HepG2 (cell line): Measurements from ENCODE around the gene ZNF771. TPM values are rescaled to one million over a fixed set of nuclear protein-coding genes. Genes with fewer than 3 reads are reported as not detected.

Experiments
- ARID3A ChIP-seq: IDR thresholded peaks from 2 replicates; pipeline ENCODE4 v1.6.1; 2012; ENCODE audit warnings: low read depth, low read length, improper control_type of control experiment
- ARNTL ChIP-seq: sonication (generic); formaldehyde crosslinking; IDR thresholded peaks from 2 replicates; pipeline ENCODE4 v1.4.0; 2020; ENCODE audit warnings: mild to moderate bottlenecking, missing genetic modification reagents
- EEA1 ChIP-seq: sonication (generic); formaldehyde crosslinking; IDR thresholded peaks from 2 replicates; pipeline ENCODE4 v1.5.1; 2020; ENCODE audit warnings: mild to moderate bottlenecking, missing genetic modification reagents, borderline replicate concordance
- HNRNPL ChIP-seq: fragments of 200-400 bp; formaldehyde crosslinking; IDR thresholded peaks from 2 replicates; pipeline ENCODE4 v1.6.1; 2017; ENCODE audit warnings: mild to moderate bottlenecking, low read depth, low read length
- NFYC ChIP-seq: IDR thresholded peaks from 2 replicates; pipeline ENCODE4 v1.6.1; 2016; ENCODE audit warnings: missing genetic modification reagents, missing compliant biosample characterization
- NPAS2 ChIP-seq: sonication (generic); formaldehyde crosslinking; IDR thresholded peaks from 2 replicates; pipeline ENCODE4 v1.8.0; 2022; ENCODE audit warnings: mild to moderate bottlenecking, missing genetic modification reagents, borderline replicate concordance
- PATZ1 ChIP-seq: sonication (generic); formaldehyde crosslinking; IDR thresholded peaks from 2 replicates; pipeline ENCODE4 v1.4.0; 2020; ENCODE audit warnings: missing genetic modification reagents
- PAXIP1 ChIP-seq: sonication (generic); formaldehyde crosslinking; conservative IDR thresholded peaks from 2 replicates; pipeline ENCODE4 v1.4.0; 2020; ENCODE audit warnings: mild to moderate bottlenecking, missing genetic modification reagents, moderate library complexity
- RARG ChIP-seq: sonication (generic); formaldehyde crosslinking; IDR thresholded peaks from 2 replicates; pipeline ENCODE4 v1.4.0; 2020; ENCODE audit warnings: low read depth, mild to moderate bottlenecking, missing genetic modification reagents
- RNF2 ChIP-seq: fragments of 450-650 bp; conservative IDR thresholded peaks from 2 replicates; pipeline ENCODE4 v1.6.1; 2016; ENCODE audit warnings: low read depth
- TRIM24 ChIP-seq: sonication (generic); formaldehyde crosslinking; IDR thresholded peaks from 2 replicates; pipeline ENCODE4 v1.8.0; 2022; ENCODE audit warnings: mild to moderate bottlenecking, missing genetic modification reagents
- ZNF362 ChIP-seq: sonication (generic); formaldehyde crosslinking; IDR thresholded peaks from 2 replicates; pipeline ENCODE4 v1.4.0; 2020; ENCODE audit warnings: missing genetic modification reagents, mild to moderate bottlenecking, borderline replicate concordance
- ZNF501 ChIP-seq: sonication (generic); formaldehyde crosslinking; IDR thresholded peaks from 2 replicates; pipeline ENCODE4 v1.5.1; 2020; ENCODE audit warnings: mild to moderate bottlenecking, moderate library complexity, missing genetic modification reagents
- ZNF557 ChIP-seq: sonication (generic); formaldehyde crosslinking; IDR thresholded peaks from 2 replicates; pipeline ENCODE4 v1.4.0; 2020; ENCODE audit warnings: missing genetic modification reagents
- ZNF619 ChIP-seq: sonication (generic); formaldehyde crosslinking; IDR thresholded peaks from 2 replicates; pipeline ENCODE4 v1.4.0; 2020; ENCODE audit warnings: mild to moderate bottlenecking, missing genetic modification reagents
- ZNF850 ChIP-seq: sonication (generic); formaldehyde crosslinking; conservative IDR thresholded peaks from 2 replicates; pipeline ENCODE4 v1.9.0; 2021; ENCODE audit warnings: mild to moderate bottlenecking, missing genetic modification reagents
- ZXDC ChIP-seq: sonication (generic); formaldehyde crosslinking; IDR thresholded peaks from 2 replicates; pipeline ENCODE4 v1.5.0; 2020; ENCODE audit warnings: mild to moderate bottlenecking, missing genetic modification reagents
- polyA plus RNA-seq, 8 experiments: library from polyadenylated mRNA; depleted of rRNA in 3 of 8; stranded (reverse) in 7 of 8; unstranded in 1 of 8; fragments of >200 nt; fragmentation: Illumina TruSeq in 4 of 8; extraction: Trizol in 4 of 8; gene quantifications; 2 replicates each; pipeline versions ENCODE4 v1.2.1 to v1.2.3, GENCODE V29; 2011 to 2016; ENCODE audit warnings: low read depth in 4 of 8, missing spikeins in 1 of 8, mixed read lengths in 1 of 8; ENCODE audit not compliant: insufficient read depth in 1 of 8
- total RNA-seq, 5 experiments: library from RNA; depleted of rRNA; stranded (reverse); fragments of >200 nt; fragmentation: Illumina TruSeq; extraction: Trizol; gene quantifications; 2 replicates each; pipeline ENCODE4 v1.2.3, GENCODE V29; 2016; ENCODE audit warnings: low read depth in 1 of 5

The ZNF771 gene
- total and polyA plus RNA-seq, 2 of the 13 experiments (the other 11 are each of a cell fraction or from before 2014, with no cell fraction given) = 5.0 to 11.8 TPM

GRCh38 chr16:30430428-30430970 is 23.1 kb downstream of the ZNF771 start (continued):
- TF ChIP-seq HNRNPL = no peak
- TF ChIP-seq ZNF501 = peak; percentile 69
- TF ChIP-seq TRIM24 = no peak
- no peak; the same call in 1 of the 2 replicates for TF ChIP-seq PATZ1 (CRISPR knock-in tag)
- 0 out of 2 replicates have a peak, but pooled peaks have one; percentile 75 for TF ChIP-seq RNF2
- TF ChIP-seq ZNF850 = no peak
- peak; percentile 93; the same call in 1 of the 2 replicates for TF ChIP-seq EEA1 (CRISPR knock-in tag)
- peak; percentile 69 for TF ChIP-seq ZNF619 (CRISPR knock-in tag)
- peak; percentile 73; the same call in 1 of the 2 replicates for TF ChIP-seq ZNF557 (CRISPR knock-in tag)
- no peak for TF ChIP-seq ZNF362
- TF ChIP-seq ARNTL (CRISPR knock-in tag) = peak; percentile 91
- TF ChIP-seq PAXIP1 (CRISPR knock-in tag) = peak; percentile 13; the same call in 1 of the 2 replicates
- TF ChIP-seq NPAS2 (CRISPR knock-in tag) = no peak
- TF ChIP-seq NFYC = no peak
- no peak for TF ChIP-seq ARID3A
- no peak for TF ChIP-seq RARG (CRISPR knock-in tag)
- no peak; the same call in 1 of the 2 replicates for TF ChIP-seq ZXDC (CRISPR knock-in tag)
